GM10266 (cell line): ENCODE results near the gene RAPGEF6.
"Not testable (repeated sequence)": the region's sequence is repeated elsewhere in the genome, so short reads cannot be mapped to it uniquely, and the experiment has no call there.

Experiments used
- DNase-seq: peaks from one replicate; pipeline ENCODE4 v3.0.0; 2012; ENCODE audit errors: extremely low spot score
- TF ChIP-seq, protein P1 (sequence below): IDR thresholded peaks from 2 replicates; pipeline ENCODE4 v1.5.1; 2012; ENCODE audit warnings: mild to moderate bottlenecking, low read depth; ENCODE audit not compliant: control insufficient read depth, insufficient read depth; ENCODE audit errors: missing control alignments

The RAPGEF6 gene

DNA sequence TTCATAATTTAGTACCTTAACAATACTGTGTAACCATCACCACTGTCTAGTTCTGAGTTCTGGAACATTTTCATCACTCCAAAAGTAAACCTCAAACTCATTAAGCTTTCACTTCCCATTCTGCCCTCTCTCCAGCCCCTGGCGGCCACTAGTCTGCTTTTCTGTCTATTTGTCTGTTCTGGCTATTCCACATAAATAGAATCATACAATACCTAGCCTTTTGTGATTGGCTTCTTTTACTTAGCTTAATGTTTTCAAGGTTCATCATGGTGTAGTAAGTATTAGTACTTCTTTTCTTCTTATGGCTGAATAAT lies 138.7 kb downstream of the RAPGEF6 start:
- peak; percentile 14 for DNase-seq
- TF ChIP-seq, protein P1, sequence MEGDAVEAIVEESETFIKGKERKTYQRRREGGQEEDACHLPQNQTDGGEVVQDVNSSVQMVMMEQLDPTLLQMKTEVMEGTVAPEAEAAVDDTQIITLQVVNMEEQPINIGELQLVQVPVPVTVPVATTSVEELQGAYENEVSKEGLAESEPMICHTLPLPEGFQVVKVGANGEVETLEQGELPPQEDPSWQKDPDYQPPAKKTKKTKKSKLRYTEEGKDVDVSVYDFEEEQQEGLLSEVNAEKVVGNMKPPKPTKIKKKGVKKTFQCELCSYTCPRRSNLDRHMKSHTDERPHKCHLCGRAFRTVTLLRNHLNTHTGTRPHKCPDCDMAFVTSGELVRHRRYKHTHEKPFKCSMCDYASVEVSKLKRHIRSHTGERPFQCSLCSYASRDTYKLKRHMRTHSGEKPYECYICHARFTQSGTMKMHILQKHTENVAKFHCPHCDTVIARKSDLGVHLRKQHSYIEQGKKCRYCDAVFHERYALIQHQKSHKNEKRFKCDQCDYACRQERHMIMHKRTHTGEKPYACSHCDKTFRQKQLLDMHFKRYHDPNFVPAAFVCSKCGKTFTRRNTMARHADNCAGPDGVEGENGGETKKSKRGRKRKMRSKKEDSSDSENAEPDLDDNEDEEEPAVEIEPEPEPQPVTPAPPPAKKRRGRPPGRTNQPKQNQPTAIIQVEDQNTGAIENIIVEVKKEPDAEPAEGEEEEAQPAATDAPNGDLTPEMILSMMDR: peak; percentile 22

DNA sequence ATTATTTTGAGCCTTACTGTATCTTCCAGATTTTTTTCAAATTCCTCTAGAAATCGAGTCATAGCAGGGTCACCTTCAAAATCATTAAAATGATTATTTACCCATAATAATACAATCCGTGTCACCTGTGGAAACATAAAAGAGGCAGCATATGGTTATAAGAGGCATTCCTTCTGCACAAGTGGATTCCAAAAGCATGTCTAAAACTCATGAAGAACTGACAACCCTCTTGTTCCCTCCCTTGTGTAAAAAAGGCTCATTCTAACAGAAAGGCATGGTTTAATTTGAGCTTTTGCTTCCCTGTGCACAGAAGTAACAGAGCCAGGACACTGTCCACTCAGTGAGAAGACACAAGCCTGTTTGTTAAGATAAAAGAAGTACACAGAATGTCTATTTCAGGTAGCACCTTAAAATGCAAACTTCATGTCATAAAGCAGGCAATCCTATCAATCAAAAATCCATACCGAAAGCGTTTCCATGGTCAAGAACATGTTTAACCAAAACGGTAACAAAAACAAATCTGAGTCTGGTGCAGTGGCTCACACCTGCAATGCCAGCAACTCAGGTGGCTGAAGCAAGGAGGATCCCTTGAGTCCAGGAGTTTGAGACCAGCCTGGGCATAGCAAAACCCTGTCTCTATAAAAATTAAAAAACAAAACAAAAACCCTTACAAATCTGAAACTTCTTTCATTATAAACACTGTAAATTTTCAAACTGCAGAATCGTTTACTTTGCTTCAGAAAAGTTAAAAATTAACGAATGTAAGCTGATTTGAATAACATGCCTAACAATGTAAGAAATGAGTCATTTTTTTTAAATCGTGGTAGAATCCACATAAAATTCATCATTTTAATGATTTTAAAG lies 139.3 kb downstream of the RAPGEF6 start:
- no peak for DNase-seq
- TF ChIP-seq, protein P1: no peak

DNA sequence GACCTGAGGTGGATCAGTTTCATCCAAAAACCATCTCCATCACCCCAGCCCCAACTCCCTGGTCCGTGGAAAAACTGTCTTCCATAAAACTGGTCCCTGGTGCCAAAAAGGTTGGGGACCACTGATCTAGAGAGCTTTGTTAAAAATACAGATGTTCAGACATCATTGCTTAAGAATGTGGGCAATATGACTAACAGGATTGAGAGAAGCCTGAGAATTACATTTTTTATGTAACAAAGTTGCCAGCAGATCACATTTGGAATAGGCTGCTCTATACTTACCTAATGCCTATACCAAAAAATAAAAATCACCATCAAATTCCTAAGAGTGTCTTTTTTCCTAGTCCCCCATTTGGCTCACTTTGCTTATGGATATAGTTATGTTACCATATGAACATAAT lies 143.3 kb downstream of the RAPGEF6 start:
- no peak for DNase-seq
- TF ChIP-seq, protein P1: no peak

DNA sequence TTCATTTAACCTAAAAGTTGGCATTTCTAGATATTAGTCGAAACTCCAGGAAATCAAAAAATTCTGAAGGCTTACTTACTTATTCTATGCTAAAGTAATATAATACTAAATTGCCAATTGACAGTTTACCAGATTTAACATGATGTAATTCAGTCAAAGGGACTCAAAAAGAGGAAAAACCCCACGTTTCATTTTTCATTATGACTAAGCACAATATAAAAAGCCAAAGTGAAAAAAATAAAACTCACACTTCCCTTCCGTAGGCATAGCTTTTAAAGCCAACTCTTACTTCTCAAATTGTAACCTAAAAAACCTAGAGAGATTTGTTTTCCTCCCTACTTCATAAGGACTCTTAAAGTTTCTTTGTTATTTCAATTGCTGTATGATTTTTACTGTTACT lies 146.6 kb downstream of the RAPGEF6 start:
- DNase-seq: peak; percentile 37

DNA sequence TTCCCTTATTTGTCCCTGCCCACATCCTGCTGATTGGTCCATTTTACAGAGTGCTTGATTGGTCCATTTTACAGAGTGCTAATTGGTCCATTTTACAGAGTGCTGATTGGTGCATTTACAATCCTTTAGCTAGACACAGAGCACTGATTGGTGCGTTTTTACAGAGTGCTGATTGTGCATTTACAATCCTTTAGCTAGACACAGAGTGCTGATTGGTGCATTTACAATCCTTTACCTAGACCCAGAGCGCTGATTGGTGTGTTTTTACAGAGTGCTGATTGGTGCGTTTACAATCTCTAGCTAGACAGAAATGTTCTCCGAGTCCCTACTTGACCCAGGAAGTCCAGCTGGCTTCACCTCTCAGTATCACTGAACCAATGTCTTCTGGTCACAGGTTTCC lies 147.7 kb downstream of the RAPGEF6 start:
- DNase-seq: not testable (repeated sequence)

More for the DNA sequence above, 146.6 kb downstream of the RAPGEF6 start:
- TF ChIP-seq, protein P1: no peak

DNA sequence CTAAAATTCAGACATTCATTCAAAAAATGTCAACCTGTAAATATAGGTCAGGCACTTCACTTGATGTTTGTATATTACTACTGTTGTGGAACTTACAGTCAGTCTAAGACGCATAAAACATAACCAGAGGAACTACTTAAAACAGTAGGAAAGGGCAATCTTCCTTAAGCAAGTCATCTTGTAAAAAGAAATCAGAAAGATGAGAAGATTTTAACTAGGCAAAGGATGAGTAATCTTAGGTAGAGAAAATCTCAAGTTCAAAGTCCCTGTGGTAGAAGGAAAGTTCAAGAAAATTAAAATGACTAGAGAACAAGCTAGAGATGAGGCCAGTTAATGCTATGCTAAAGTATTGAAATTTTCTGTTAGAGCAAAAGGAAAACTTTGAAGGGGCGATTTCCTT lies 152.4 kb downstream of the RAPGEF6 start:
- DNase-seq: no peak
- TF ChIP-seq, protein P1: no peak

DNA sequence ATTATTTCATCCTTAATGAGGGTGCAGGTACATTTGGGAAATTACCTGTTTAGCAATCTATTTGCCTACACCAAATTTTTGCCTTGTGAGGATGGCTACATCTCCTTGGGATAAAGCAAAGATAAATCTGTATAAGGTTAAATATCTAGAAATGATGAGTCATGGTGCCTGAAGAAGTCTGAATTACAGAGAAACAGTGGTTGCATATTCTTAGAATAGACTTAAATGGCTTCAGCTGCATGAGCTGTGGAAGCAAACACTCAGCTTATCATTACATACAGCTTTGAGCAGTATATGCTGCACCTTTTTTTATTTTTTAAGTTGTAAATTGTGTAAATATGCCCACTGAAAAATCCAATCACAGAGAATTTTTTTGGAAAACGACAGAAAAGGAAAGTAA lies 153.5 kb downstream of the RAPGEF6 start:
- no peak for DNase-seq
- TF ChIP-seq, protein P1: no peak
